Coronary artery (tissue), 2 donors: ENCODE data around the gene IRF7.

Experiments
- DNase-seq: peaks from one replicate; pipeline ENCODE4 v3.0.0-alpha.2; 2017; ENCODE audit warnings: low spot score
- H3K27ac ChIP-seq, 2 donors: fragments of 200-600 bp; sonication (generic); one replicate each; pipeline ENCODE4 v1.5.1; 2016 to 2019
- H3K4me3 ChIP-seq: fragments of 200-600 bp; sonication (generic); 2 replicates; pipeline ENCODE4 v1.5.1; 2016; ENCODE audit warnings: mild to moderate bottlenecking, moderate library complexity
- TF ChIP-seq, protein P1 (sequence below): fragments of 200-600 bp; sonication (generic); IDR thresholded peaks from one replicate; pipeline ENCODE4 v1.5.1; 2019; ENCODE audit warnings: antibody characterized with exemption

Gene IRF7

GRCh38 chr11:610146-610801 is 5.5 kb downstream of the IRF7 start:
- TF ChIP-seq, protein P1, sequence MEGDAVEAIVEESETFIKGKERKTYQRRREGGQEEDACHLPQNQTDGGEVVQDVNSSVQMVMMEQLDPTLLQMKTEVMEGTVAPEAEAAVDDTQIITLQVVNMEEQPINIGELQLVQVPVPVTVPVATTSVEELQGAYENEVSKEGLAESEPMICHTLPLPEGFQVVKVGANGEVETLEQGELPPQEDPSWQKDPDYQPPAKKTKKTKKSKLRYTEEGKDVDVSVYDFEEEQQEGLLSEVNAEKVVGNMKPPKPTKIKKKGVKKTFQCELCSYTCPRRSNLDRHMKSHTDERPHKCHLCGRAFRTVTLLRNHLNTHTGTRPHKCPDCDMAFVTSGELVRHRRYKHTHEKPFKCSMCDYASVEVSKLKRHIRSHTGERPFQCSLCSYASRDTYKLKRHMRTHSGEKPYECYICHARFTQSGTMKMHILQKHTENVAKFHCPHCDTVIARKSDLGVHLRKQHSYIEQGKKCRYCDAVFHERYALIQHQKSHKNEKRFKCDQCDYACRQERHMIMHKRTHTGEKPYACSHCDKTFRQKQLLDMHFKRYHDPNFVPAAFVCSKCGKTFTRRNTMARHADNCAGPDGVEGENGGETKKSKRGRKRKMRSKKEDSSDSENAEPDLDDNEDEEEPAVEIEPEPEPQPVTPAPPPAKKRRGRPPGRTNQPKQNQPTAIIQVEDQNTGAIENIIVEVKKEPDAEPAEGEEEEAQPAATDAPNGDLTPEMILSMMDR = no peak
- H3K4me3 ChIP-seq = no peak overlapping the region
- H3K27ac ChIP-seq = no peak overlapping the region

GRCh38 chr11:609341-609811 is 6.4 kb downstream of the IRF7 start:
- Histone ChIP-seq H3K27ac (no peak overlapping the region), H3K4me3 (no peak overlapping the region)
- DNase-seq = no peak
- TF ChIP-seq, protein P1 = no peak

More at GRCh38 chr11:610146-610801, 5.5 kb downstream of the IRF7 start:
- no peak for DNase-seq

DNA sequence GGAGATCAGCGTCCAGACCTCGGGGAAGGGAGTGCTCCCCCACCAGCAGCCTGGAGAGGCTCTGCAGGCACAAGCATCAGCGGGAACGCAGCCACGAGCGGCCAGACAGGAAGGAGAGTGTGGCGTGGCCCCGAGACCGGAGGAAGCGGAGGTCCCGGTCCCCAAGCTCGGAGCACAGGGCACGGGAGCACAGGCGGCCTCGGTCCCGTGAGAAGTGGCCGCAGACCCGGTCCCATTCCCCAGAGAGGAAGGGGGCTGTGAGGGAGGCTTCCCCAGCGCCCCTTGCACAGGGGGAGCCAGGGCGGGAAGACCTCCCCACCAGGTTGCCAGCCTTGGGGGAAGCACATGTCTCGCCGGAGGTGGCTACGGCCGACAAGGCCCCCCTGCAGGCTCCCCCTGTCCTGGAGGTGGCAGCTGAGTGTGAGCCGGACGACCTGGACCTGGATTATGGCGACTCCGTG is 6.9 kb downstream of the IRF7 start:
- H3K27ac ChIP-seq = no peak overlapping the region

GRCh38 chr11:607971-608659 is 7.6 kb downstream of the IRF7 start:
- DNase-seq = no peak
- TF ChIP-seq, protein P1 = no peak
- H3K27ac ChIP-seq = no peak overlapping the region
- no peak overlapping the region for H3K4me3 ChIP-seq

More for the DNA sequence above, 6.9 kb downstream of the IRF7 start:
- no peak overlapping the region for H3K4me3 ChIP-seq
- TF ChIP-seq, protein P1 = no peak
- no peak for DNase-seq

DNA sequence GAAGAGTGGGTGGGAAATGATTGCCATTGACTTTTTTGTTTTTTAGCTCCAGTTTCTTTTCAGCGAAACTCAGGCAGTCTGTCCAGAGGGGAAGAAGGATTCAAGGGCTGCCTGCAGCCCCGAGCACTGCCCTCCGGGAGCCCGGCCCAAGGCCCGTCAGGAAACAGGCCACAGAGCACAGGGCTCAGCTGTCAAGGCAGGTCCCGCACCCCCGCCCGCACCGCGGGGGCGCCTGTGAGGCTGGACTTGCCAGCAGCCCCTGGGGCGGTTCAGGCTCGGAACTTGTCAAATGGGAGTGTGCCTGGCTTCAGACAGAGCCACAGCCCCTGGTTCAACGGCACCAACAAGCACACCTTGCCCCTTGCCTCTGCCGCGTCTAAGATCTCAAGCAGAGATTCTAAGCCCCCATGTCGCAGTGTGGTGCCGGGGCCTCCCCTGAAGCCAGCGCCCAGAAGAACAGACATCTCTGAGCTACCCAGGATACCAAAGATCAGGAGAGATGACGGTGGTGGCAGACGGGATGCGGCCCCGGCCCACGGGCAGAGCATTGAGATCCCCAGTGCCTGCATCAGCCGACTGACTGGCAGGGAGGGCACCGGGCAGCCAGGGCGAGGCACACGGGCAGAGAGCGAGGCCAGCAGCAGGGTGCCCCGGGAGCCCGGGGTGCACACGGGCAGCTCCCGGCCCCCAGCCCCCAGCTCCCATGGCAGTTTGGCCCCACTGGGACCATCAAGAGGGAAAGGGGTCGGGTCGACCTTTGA is 8.6 kb downstream of the IRF7 start:
- TF ChIP-seq, protein P1 = no peak
- Histone ChIP-seq H3K27ac (no peak overlapping the region), H3K4me3 (no peak overlapping the region)
- no peak for DNase-seq

DNA sequence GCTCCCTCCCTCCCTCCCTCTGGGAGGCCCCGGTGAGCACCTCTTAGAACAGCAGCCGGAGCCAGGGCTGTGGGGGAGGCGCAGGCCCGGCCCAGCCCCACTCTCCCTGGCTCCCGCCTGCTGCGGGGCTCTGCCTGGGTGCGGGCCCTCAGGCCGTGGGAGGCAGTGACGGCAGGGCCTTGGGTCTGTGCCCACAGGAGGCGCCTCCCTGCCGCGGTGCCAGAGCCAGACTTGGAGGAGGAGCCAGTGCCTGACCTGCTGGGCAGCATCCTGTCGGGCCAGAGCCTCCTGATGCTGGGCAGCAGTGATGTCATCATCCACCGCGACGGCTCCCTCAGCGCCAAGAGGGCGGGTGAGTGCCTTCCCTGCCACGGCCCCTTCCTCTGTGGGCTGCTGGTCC is 9.5 kb downstream of the IRF7 start:
- no peak overlapping the region for H3K4me3 ChIP-seq
- DNase-seq = no peak

More for the DNA sequence above, 9.5 kb downstream of the IRF7 start:
- peak overlapping the region in 1 of 2 donors; percentile 40 for H3K27ac ChIP-seq
- TF ChIP-seq, protein P1 = no peak
